Cardiac muscle cell (in vitro differentiated cells and primary cell): ENCODE data around the gene CDH16. TPM values are rescaled to one million over a fixed set of nuclear protein-coding genes. Genes with fewer than 3 reads are reported as not detected.

Experiments used
- DNase-seq, 2 donors: peaks; one replicate each; pipeline versions ENCODE4 v3.0.0 to v3.0.0-alpha.2; 2010 to 2017; ENCODE audit warnings: low read depth in 1 of 2, low spot score in 1 of 2
- H3K27ac ChIP-seq: fragments of 200-600 bp; sonication (generic); 2 replicates; pipeline ENCODE4 v1.5.1; 2016
- H3K27me3 ChIP-seq: fragments of 200-600 bp; sonication (generic); 2 replicates; pipeline ENCODE4 v1.6.0; 2016; ENCODE audit warnings: control low read depth
- H3K36me3 ChIP-seq: fragments of 200-600 bp; sonication (generic); 2 replicates; pipeline ENCODE4 v1.5.1; 2016; ENCODE audit warnings: control low read depth
- H3K4me1 ChIP-seq: fragments of 200-600 bp; sonication (generic); 2 replicates; pipeline ENCODE4 v1.8.1; 2017; ENCODE audit warnings: low read depth, mild to moderate bottlenecking, mixed run types
- H3K4me3 ChIP-seq: fragments of 200-600 bp; sonication (generic); 2 replicates; pipeline ENCODE4 v1.5.1; 2016; ENCODE audit warnings: mild to moderate bottlenecking
- H3K9me3 ChIP-seq: fragments of 200-600 bp; sonication (generic); 2 replicates; pipeline ENCODE4 v1.5.1; 2017; ENCODE audit warnings: low read depth, mild to moderate bottlenecking, control low read depth
- polyA plus RNA-seq: library from polyadenylated mRNA; unstranded; fragments of >200 nt; fragmentation: Nextera tagmentation; extraction: Ambion mirVana; gene quantifications from 2 replicates; pipeline ENCODE4 v1.2.1, GENCODE V29; 2016
- total RNA-seq: library from RNA; depleted of rRNA; stranded (reverse); fragments of >200 nt; gene quantifications from 2 replicates; pipeline ENCODE4 v1.2.3, GENCODE V29; 2016
- TF ChIP-seq, protein P1 (sequence below): IDR thresholded peaks from 2 replicates; pipeline ENCODE4 v1.5.1; 2012; ENCODE audit warnings: low read depth, mild to moderate bottlenecking, low read length

CDH16 gene
- total and polyA plus RNA-seq, 2 experiments from 2014 or later = 4.4 TPM; not detected in 1

DNA sequence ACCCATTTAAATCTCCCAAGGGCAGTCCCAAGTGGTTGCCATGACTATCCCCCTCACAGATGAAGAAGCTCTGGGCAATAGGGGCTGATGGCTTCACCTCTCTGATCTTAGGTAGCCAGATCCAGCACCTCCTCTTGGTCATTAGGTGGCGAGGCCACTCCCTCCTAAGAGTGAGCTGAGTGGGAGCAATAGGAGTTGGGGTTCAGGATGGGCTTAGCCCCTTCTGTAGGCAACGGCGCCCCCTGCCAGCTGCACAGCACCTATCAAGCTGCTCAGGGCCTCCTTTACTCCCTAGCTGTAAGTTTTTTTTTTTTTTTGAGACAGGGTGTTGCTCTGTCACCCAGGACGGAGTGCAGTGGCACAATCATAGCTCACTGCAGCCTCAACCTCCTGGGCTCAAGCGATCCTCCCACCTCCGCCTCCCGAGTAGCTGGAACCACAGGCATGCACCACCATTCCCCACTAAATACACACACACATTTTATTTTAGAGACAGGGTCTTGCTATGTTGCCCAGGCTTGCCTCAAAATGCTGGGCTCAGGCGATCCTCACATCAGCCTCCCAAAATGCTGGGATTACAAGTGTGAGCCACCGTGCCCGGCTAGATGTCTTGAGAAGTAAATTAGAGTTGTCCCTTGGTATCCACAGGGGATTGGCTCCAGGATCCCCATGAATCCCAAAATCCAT lies 10.2 kb upstream of the CDH16 start:
- Histone ChIP-seq H3K4me3 (no peak overlapping the region), H3K27ac (no peak overlapping the region), H3K9me3 (no peaks in the 10 kb centered on the region), H3K4me1 (peaks cover 45% of the 10 kb centered on the region), H3K27me3 (no peaks in the 10 kb centered on the region), H3K36me3 (no peaks in the 10 kb centered on the region)
- peak; percentile 50 to 68 for DNase-seq
- TF ChIP-seq, protein P1, sequence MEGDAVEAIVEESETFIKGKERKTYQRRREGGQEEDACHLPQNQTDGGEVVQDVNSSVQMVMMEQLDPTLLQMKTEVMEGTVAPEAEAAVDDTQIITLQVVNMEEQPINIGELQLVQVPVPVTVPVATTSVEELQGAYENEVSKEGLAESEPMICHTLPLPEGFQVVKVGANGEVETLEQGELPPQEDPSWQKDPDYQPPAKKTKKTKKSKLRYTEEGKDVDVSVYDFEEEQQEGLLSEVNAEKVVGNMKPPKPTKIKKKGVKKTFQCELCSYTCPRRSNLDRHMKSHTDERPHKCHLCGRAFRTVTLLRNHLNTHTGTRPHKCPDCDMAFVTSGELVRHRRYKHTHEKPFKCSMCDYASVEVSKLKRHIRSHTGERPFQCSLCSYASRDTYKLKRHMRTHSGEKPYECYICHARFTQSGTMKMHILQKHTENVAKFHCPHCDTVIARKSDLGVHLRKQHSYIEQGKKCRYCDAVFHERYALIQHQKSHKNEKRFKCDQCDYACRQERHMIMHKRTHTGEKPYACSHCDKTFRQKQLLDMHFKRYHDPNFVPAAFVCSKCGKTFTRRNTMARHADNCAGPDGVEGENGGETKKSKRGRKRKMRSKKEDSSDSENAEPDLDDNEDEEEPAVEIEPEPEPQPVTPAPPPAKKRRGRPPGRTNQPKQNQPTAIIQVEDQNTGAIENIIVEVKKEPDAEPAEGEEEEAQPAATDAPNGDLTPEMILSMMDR = peak; percentile 57

DNA sequence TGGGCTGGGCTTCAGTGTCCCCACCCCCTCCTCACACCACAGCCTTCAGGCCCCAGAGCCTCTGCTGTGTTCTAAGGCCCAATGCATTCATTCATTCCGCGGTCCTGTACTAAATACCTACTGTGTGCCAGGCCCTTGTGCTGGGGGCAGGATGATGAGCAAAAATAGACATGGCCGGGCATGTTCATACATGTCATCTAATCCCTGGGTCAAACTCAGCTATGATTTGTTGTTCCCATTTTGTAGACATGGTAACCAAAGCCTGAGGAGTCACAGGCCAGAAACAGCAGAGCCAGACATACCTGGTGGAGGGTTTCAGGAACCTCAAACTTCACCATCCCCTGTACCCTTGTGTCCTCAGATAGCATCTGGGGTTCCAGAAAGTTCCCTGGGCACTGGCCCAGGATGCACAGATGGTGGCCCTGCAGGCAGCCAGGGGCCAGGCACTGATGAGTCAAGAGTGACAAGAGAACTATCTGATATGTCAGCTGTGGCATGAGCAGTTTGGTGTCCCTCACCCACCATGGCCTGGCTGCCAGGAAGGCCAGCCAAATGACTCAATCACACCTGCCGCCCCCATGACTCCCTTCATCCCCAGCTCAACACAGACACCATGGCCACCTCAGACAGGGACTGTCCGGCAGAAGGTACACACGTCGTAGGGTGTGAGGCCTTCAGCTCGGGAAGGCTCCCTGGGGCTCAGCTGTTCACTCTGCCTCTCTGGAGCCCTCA lies 9.4 kb upstream of the CDH16 start:
- Histone ChIP-seq H3K4me1 (peaks cover 48% of the 10 kb centered on the region), H3K9me3 (no peaks in the 10 kb centered on the region), H3K27ac (no peak overlapping the region), H3K4me3 (no peak overlapping the region), H3K27me3 (no peaks in the 10 kb centered on the region), H3K36me3 (no peaks in the 10 kb centered on the region)
- DNase-seq = no peak
- TF ChIP-seq, protein P1 = no peak

DNA sequence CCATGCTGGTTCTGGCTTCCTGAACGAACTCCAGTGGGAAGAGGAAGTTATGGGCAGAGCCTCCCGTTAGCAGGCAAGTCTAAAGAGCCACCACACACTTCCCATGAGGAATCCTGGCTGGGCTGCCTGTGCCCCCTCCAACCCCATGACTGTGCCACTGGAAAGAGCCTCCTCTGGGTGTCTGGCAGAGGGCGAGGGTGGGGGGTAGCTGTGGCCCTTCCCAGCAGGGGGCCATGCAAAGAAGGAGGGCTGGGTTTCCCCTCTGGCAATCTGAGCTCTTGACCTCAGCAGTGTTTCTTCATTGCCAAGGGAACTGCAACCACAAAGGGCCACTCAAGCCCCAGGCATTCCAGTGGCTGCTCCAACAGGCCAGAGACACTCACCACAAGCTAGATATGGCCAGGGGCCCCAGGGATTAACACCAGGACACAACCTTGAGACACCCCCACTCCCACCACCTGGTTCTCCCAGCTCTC lies 8.3 kb upstream of the CDH16 start:
- H3K4me3 ChIP-seq = no peak overlapping the region
- no peaks in the 10 kb centered on the region for H3K27me3 ChIP-seq
- DNase-seq = peak in 1 of 2 donors; percentile 93
- no peaks in the 10 kb centered on the region for H3K9me3 ChIP-seq
- peaks cover 48% of the 10 kb centered on the region for H3K4me1 ChIP-seq
- peak overlapping the region; percentile 80 for H3K27ac ChIP-seq
- TF ChIP-seq, protein P1 = no peak
- H3K36me3 ChIP-seq = no peaks in the 10 kb centered on the region

DNA sequence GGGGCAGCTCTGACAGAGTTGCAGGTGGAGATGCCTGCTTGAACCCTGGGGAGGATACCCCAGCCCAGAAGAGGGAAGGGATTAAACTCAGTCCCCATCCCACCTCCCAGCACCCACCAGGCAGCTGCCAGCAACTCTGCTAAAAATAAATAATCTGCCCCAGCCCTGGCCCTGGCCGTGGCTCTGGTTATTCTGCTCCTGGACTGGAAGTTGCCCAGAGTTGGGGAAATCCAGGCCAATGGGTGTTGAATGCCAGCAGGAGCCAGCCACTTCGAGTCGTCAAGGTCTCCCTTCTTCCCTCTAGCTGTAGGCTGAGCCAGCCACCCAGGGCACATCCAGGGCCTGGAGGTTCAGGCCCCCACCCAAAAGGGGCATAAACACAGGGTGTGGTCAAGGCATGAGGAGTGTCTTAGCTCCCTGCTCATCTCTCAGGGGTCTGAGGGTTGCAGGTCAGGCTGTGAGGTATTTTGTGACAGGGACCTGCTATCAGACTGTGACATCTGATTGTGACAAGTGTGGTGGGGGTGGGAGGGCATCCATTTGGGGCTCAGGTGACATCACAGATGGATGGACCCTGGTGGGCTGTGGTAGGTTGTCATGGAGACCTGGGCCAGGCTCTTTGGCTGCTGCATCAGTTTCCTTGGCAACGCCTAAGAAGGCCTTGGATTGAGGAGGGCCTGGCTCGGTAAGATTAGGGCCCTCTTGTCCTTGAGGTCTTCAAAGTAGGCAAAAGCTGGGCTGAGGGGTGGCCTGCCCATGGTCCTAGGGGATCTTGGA lies 7.7 kb upstream of the CDH16 start:
- H3K4me1 ChIP-seq = peaks cover 48% of the 10 kb centered on the region
- H3K36me3 ChIP-seq = no peaks in the 10 kb centered on the region
- TF ChIP-seq, protein P1 = no peak
- H3K4me3 ChIP-seq = peak overlapping the region; percentile 92
- DNase-seq = no peak
- H3K27ac ChIP-seq = peak overlapping the region; percentile 80
- no peaks in the 10 kb centered on the region for H3K9me3 ChIP-seq
- H3K27me3 ChIP-seq = no peaks in the 10 kb centered on the region

DNA sequence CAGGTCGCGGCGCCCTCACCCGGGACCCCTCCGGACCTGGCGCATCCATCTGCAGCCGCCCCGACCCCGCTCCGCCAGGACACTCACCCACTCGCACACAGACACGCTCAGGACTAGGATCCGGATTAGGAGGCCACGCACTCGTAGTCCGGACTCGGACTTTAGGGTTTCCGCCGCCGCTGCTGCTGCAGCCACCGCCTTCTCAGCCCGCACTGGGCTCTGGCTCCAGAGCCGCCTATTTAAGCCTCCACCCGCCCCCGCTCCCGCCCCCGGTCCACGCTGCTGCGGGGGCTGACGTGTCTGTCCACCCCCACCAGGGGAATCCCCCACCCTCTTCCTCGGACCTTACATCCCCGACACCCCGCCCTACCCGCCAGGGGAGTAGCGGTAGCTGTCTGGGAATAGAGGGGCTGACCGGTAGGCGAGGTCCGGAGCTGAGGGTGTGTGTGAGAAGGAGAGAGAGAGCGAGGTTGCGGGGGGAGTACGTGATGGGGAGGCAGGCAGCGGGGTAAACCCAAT lies 6.7 kb upstream of the CDH16 start, which contains the start of gene RRAD:
Gene RRAD, minus strand, starts transcription at position 214 of the 519 bp plus-strand sequence. CDS start 356 bp downstream, outside the sequence.
- no peaks in the 10 kb centered on the region for H3K36me3 ChIP-seq
- no peaks in the 10 kb centered on the region for H3K27me3 ChIP-seq
- peak within 1 kb of the TSS; percentile 80 for H3K27ac ChIP-seq
- peak; percentile 45 to 60 for DNase-seq
- peak within 1 kb of the TSS; percentile 92 for H3K4me3 ChIP-seq
- H3K9me3 ChIP-seq = no peaks in the 10 kb centered on the region
- TF ChIP-seq, protein P1 = no peak
- H3K4me1 ChIP-seq = peaks cover 50% of the 10 kb centered on the region
